ENCODE measurements around the gene DPYD.

The DPYD gene

DNA sequence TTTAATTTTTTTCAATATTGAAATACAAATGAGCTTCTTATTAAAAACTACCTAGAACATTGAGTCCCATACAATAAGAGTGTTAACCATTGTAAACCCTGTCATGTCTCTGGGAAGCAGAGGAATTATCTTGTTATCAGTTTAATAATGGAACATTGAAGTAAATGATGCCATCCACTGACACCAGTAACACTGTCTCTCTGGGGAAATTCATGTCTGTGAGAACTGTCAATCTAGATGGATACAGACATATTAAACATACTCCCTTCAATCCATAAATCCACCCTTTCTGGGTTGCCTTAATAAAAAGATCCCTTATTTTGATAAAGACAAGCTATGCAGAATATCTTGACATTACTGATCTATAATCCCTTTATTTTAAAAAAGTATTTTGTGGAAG lies 503.2 kb downstream of the DPYD start:
- Histone ChIP-seq H3K36me3 (replicated peaks in 1 of 2; ENCODE audit: control insufficient read depth in 2 of 2, insufficient read depth in 2 of 2, low read length in 2 of 2) (no peaks in the 10 kb centered on the region), H3K9ac (ENCODE audit: low read depth, low read length, poor library complexity) (no peak overlapping the region), H3K27ac (replicated peaks; ENCODE audit: low read length) (no peak overlapping the region), H2BK15ac (ENCODE audit: low read length) (no peak overlapping the region), H3K9me3 (replicated peaks in 1 of 2; ENCODE audit: control insufficient read depth in 2 of 2, insufficient read depth in 1 of 2, low read depth in 1 of 2, low read length in 2 of 2) (peaks cover 0 to 5% of the 10 kb centered on the region in 2 donors), H3K4ac (ENCODE audit: low read length) (no peak overlapping the region), H2BK12ac (ENCODE audit: low read length) (no peak overlapping the region), H3K14ac (ENCODE audit: low read length) (no peak overlapping the region), H4K91ac (ENCODE audit: low read depth, low read length, poor library complexity) (no peak overlapping the region), H3K23ac (ENCODE audit: low read depth, low read length, poor library complexity) (no peak overlapping the region), H3K27me3 (ENCODE audit: control insufficient read depth in 3 of 3, insufficient read depth in 3 of 3, low read depth in 1 of 3, low read length in 3 of 3) (peaks cover 0 to 17% (median 0%) of the 10 kb centered on the region in 3 experiments), H3K4me3 (ENCODE audit: low read length in 2 of 2) (no peak overlapping the region), H3K18ac (ENCODE audit: low read length) (no peak overlapping the region), H2BK5ac (ENCODE audit: low read length) (no peak overlapping the region), H3K79me1 (ENCODE audit: low read depth, low read length) (no peaks in the 10 kb centered on the region), H4K8ac (ENCODE audit: low read depth, low read length) (no peak overlapping the region), H2AK5ac (ENCODE audit: low read depth, low read length) (no peak overlapping the region), H2BK120ac (ENCODE audit: low read depth, low read length) (no peak overlapping the region), H3K4me2 (ENCODE audit: insufficient read depth, low read length, poor library complexity, severe bottlenecking) (no peak overlapping the region), H3K4me1 (ENCODE audit: control insufficient read depth in 2 of 2, insufficient read depth in 1 of 2, low read depth in 1 of 2, low read length in 2 of 2) (peaks cover 1 to 5% of the 10 kb centered on the region in 2 donors), H2AFZ (ENCODE audit: low read length) (no peak overlapping the region)
- no peak for DNase-seq (ENCODE audit: low spot score)

DNA sequence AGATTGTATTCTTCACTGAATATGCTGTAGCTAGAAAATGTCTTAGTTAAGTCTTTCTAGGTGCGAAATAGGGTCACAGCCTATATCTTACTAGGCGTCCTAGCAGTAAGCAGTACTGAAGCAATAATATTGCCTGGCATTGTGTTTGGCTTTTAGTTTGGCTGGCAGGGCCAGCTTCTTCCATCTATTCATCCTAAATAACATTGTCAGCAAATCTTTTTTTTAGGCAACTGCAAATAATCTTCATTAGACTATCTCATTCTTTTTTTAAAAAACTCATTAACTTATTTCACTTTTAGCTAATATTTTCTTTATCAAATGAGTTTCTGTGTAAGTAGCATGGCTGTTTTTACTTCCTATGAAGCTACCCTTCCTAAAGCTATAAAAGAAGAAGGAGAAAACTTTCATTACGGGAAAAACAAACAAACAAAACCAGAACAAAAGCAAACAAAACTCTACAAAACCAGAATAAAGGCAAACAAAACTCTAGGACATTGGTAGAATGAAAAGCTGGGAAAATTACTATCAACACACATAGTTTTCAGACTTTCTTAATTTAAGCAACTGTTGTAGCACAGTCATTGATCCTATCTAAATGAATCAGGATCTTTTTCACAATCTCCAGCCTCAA lies 506.0 kb downstream of the DPYD start:
- Histone ChIP-seq H2BK120ac (ENCODE audit: low read depth, low read length) (no peak overlapping the region), H3K18ac (ENCODE audit: low read length) (no peak overlapping the region), H3K9me3 (replicated peaks in 1 of 2; ENCODE audit: control insufficient read depth in 2 of 2, insufficient read depth in 1 of 2, low read depth in 1 of 2, low read length in 2 of 2) (peaks cover 0 to 1% of the 10 kb centered on the region in 2 donors), H3K4me2 (ENCODE audit: insufficient read depth, low read length, poor library complexity, severe bottlenecking) (no peak overlapping the region), H2BK12ac (ENCODE audit: low read length) (no peak overlapping the region), H2AK5ac (ENCODE audit: low read depth, low read length) (no peak overlapping the region), H3K23ac (ENCODE audit: low read depth, low read length, poor library complexity) (no peak overlapping the region), H3K36me3 (replicated peaks in 1 of 2; ENCODE audit: control insufficient read depth in 2 of 2, insufficient read depth in 2 of 2, low read length in 2 of 2) (no peaks in the 10 kb centered on the region), H3K4ac (ENCODE audit: low read length) (no peak overlapping the region), H4K8ac (ENCODE audit: low read depth, low read length) (no peak overlapping the region), H3K4me3 (ENCODE audit: low read length in 2 of 2) (no peak overlapping the region), H2BK5ac (ENCODE audit: low read length) (no peak overlapping the region), H2BK15ac (ENCODE audit: low read length) (no peak overlapping the region), H3K27ac (replicated peaks; ENCODE audit: low read length) (no peak overlapping the region), H3K14ac (ENCODE audit: low read length) (no peak overlapping the region), H4K91ac (ENCODE audit: low read depth, low read length, poor library complexity) (no peak overlapping the region), H2AFZ (ENCODE audit: low read length) (no peak overlapping the region), H3K79me1 (ENCODE audit: low read depth, low read length) (no peaks in the 10 kb centered on the region), H3K4me1 (ENCODE audit: control insufficient read depth in 2 of 2, insufficient read depth in 1 of 2, low read depth in 1 of 2, low read length in 2 of 2) (no peaks in the 10 kb centered on the region), H3K9ac (ENCODE audit: low read depth, low read length, poor library complexity) (no peak overlapping the region), H3K27me3 (ENCODE audit: control insufficient read depth in 3 of 3, insufficient read depth in 3 of 3, low read depth in 1 of 3, low read length in 3 of 3) (peaks cover 0 to under 1% (median 0%) of the 10 kb centered on the region in 3 experiments)
- WGBS, 2 donors (ENCODE audit: extremely low coverage in 2 of 2, insufficient read length in 2 of 2, insufficient replicate concordance in 1 of 2): no CpG with 5 or more reads among the region's 3 CpGs
- no peak for DNase-seq (ENCODE audit: low spot score)

DNA sequence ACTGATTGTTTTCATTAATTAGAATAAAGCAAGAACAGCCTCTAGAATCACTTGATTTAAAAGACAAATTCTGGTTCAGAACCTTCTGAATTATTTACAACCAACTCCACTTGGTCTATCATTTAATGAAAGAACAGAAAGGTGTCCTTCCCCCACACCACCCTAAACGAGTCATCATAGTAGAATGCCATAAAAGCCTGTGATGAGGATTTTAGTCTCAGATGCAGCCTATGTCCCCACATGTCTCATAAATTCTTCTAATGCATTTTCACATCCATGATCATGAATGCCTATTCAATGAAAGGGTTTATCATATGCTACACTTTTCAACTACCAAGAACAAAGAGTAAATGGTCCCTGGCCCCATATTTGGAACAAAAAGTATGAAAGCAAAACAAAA lies 508.1 kb downstream of the DPYD start:
- Histone ChIP-seq H3K4me1 (ENCODE audit: control insufficient read depth in 2 of 2, insufficient read depth in 1 of 2, low read depth in 1 of 2, low read length in 2 of 2) (no peaks in the 10 kb centered on the region), H3K4me3 (ENCODE audit: low read length in 2 of 2) (no peak overlapping the region), H3K79me1 (ENCODE audit: low read depth, low read length) (no peaks in the 10 kb centered on the region), H2BK15ac (ENCODE audit: low read length) (no peak overlapping the region), H2BK12ac (ENCODE audit: low read length) (no peak overlapping the region), H4K8ac (ENCODE audit: low read depth, low read length) (no peak overlapping the region), H3K36me3 (replicated peaks in 1 of 2; ENCODE audit: control insufficient read depth in 2 of 2, insufficient read depth in 2 of 2, low read length in 2 of 2) (no peaks in the 10 kb centered on the region), H3K9ac (ENCODE audit: low read depth, low read length, poor library complexity) (no peak overlapping the region), H3K27ac (replicated peaks; ENCODE audit: low read length) (no peak overlapping the region), H3K27me3 (ENCODE audit: control insufficient read depth in 3 of 3, insufficient read depth in 3 of 3, low read depth in 1 of 3, low read length in 3 of 3) (no peaks in the 10 kb centered on the region), H3K4me2 (ENCODE audit: insufficient read depth, low read length, poor library complexity, severe bottlenecking) (no peak overlapping the region), H3K18ac (ENCODE audit: low read length) (no peak overlapping the region), H3K23ac (ENCODE audit: low read depth, low read length, poor library complexity) (no peak overlapping the region), H2AFZ (ENCODE audit: low read length) (no peak overlapping the region), H3K4ac (ENCODE audit: low read length) (no peak overlapping the region), H3K14ac (ENCODE audit: low read length) (no peak overlapping the region), H2BK5ac (ENCODE audit: low read length) (no peak overlapping the region), H2BK120ac (ENCODE audit: low read depth, low read length) (no peak overlapping the region), H2AK5ac (ENCODE audit: low read depth, low read length) (no peak overlapping the region), H4K91ac (ENCODE audit: low read depth, low read length, poor library complexity) (no peak overlapping the region), H3K9me3 (replicated peaks in 1 of 2; ENCODE audit: control insufficient read depth in 2 of 2, insufficient read depth in 1 of 2, low read depth in 1 of 2, low read length in 2 of 2) (no peaks in the 10 kb centered on the region)
- DNase-seq (ENCODE audit: low spot score): no peak
- WGBS, 2 donors (ENCODE audit: extremely low coverage in 2 of 2, insufficient read length in 2 of 2, insufficient replicate concordance in 1 of 2): no CpG with 5 or more reads among the region's 1 CpG

DNA sequence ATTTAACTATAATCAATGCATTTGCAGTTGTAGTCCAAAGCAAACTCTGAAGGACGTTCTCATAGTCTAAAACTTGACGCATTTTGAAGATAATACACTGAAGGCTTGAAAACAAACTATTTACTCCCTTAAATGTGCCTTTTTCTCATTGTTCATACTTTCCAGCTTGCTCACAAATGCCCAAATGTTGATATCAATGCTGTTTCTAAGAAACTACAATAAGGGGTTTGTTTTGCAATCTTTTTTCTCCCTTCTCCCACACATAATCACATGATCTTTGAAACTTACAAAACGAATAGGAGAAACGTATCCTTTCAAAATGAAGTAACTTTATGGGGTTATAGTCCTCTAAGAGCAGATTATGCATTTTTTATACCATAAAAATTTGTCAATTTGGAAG lies 508.7 kb downstream of the DPYD start:
- Histone ChIP-seq H3K79me1 (ENCODE audit: low read depth, low read length) (no peaks in the 10 kb centered on the region), H2BK12ac (ENCODE audit: low read length) (no peak overlapping the region), H3K23ac (ENCODE audit: low read depth, low read length, poor library complexity) (no peak overlapping the region), H3K27ac (replicated peaks; ENCODE audit: low read length) (no peak overlapping the region), H3K18ac (ENCODE audit: low read length) (no peak overlapping the region), H2BK120ac (ENCODE audit: low read depth, low read length) (no peak overlapping the region), H2BK5ac (ENCODE audit: low read length) (no peak overlapping the region), H3K27me3 (ENCODE audit: control insufficient read depth in 3 of 3, insufficient read depth in 3 of 3, low read depth in 1 of 3, low read length in 3 of 3) (no peaks in the 10 kb centered on the region), H3K4ac (ENCODE audit: low read length) (no peak overlapping the region), H3K36me3 (replicated peaks in 1 of 2; ENCODE audit: control insufficient read depth in 2 of 2, insufficient read depth in 2 of 2, low read length in 2 of 2) (no peaks in the 10 kb centered on the region), H3K4me1 (ENCODE audit: control insufficient read depth in 2 of 2, insufficient read depth in 1 of 2, low read depth in 1 of 2, low read length in 2 of 2) (no peaks in the 10 kb centered on the region), H4K91ac (ENCODE audit: low read depth, low read length, poor library complexity) (no peak overlapping the region), H3K9ac (ENCODE audit: low read depth, low read length, poor library complexity) (no peak overlapping the region), H3K9me3 (replicated peaks in 1 of 2; ENCODE audit: control insufficient read depth in 2 of 2, insufficient read depth in 1 of 2, low read depth in 1 of 2, low read length in 2 of 2) (no peaks in the 10 kb centered on the region), H2AK5ac (ENCODE audit: low read depth, low read length) (no peak overlapping the region), H3K14ac (ENCODE audit: low read length) (no peak overlapping the region), H3K4me2 (ENCODE audit: insufficient read depth, low read length, poor library complexity, severe bottlenecking) (no peak overlapping the region), H4K8ac (ENCODE audit: low read depth, low read length) (no peak overlapping the region), H2AFZ (ENCODE audit: low read length) (no peak overlapping the region), H2BK15ac (ENCODE audit: low read length) (no peak overlapping the region), H3K4me3 (ENCODE audit: low read length in 2 of 2) (no peak overlapping the region)
- DNase-seq (ENCODE audit: low spot score): no peak
- no CpG with 5 or more reads among the region's 4 CpGs for WGBS, 2 donors (ENCODE audit: extremely low coverage in 2 of 2, insufficient read length in 2 of 2, insufficient replicate concordance in 1 of 2)

Data from neuronal stem cell (in vitro differentiated cells).